ENCODE measurements around the gene POMGNT1. TPM values are rescaled to one million over a fixed set of nuclear protein-coding genes. Genes with fewer than 3 reads are reported as not detected.
A peak's percentile ranks its signal among the peaks of the same experiment; 100 is the strongest.

POMGNT1 gene
- total and polyA plus RNA-seq, 4 donors: 34.6 to 70.2 (median 44.7) TPM

GRCh38 chr1:46190539-46190938 is 7.7 kb downstream of the POMGNT1 start:
- Histone ChIP-seq H3K9me3 (ENCODE audit: control insufficient read depth in 4 of 4, insufficient read depth in 3 of 4, low read length in 3 of 4) (no peaks in the 10 kb centered on the region), H3K27me3 (ENCODE audit: control insufficient read depth in 3 of 3, insufficient read depth in 3 of 3, low read length in 2 of 3) (no peaks in the 10 kb centered on the region), H3K9ac (ENCODE audit: insufficient read depth in 1 of 2, low read length in 2 of 2) (no peak overlapping the region), H3K4me1 (ENCODE audit: control insufficient read depth in 5 of 5, insufficient read depth in 5 of 5, low read length in 5 of 5) (peaks cover 0 to 9% (median 0%) of the 10 kb centered on the region in 5 donors), H3K27ac (ENCODE audit: low read depth in 1 of 2, low read length in 1 of 2) (peak overlapping the region in 1 of 2 donors; percentile 9), H3K4me3 (no peak overlapping the region), H3K36me3 (ENCODE audit: control insufficient read depth in 4 of 4, insufficient read depth in 4 of 4, low read length in 4 of 4) (peaks cover 4 to 45% (median 16%) of the 10 kb centered on the region in 4 donors)
- DNase-seq (no peak), ATAC-seq (ENCODE audit: insufficient read depth, low FRiP score) (no peak)
- no peak for TF ChIP-seq CTCF (IDR thresholded peaks at IDR 0.05; ENCODE audit: control extremely low read depth, extremely low read depth)
- WGBS, 2 donors: 68 to 79% methylated on average over 3 of the region's 3 CpGs

DNA sequence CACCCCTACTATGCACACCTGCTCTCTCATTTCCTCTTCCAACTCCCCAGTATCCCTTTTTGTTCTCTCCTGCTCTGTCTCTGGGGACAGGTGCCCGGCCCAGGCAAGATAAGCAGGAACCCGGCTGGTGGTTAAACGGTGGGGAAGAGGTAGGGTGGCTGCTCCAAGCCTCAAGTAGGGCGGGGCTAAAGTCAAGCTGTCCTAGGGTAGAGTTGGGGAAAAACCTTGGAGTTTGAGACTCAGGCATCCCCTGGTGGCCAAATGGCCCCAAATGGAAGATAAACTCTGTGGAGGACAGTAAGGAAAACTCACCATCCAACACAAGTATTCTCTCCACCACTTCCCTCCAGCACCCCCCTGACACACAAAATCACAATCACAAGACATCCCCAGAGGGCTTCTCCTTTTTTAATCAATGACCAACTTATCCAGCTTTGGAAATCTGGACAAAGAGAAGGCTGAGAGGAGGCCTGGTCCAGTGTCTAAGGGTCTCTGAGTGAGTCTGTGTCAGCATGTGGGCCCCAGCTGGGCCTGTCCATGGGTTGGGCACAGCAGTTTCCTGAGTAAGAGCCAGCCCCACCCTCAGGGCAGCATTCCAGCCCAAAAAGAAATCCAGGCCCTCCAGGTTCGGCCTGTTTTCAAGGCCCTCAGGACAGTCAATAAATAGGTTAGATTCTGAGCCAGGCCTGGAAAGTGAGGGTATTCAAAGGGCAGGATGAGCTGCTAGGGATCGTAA is 9.8 kb downstream of the POMGNT1 start:
- Histone ChIP-seq H3K4me3 (no peak overlapping the region), H3K27ac (ENCODE audit: low read depth in 1 of 2, low read length in 1 of 2) (peak overlapping the region in 1 of 2 donors; percentile 2), H3K9me3 (ENCODE audit: control insufficient read depth in 4 of 4, insufficient read depth in 3 of 4, low read length in 3 of 4) (no peaks in the 10 kb centered on the region), H3K9ac (ENCODE audit: insufficient read depth in 1 of 2, low read length in 2 of 2) (no peak overlapping the region), H3K27me3 (ENCODE audit: control insufficient read depth in 3 of 3, insufficient read depth in 3 of 3, low read length in 2 of 3) (no peaks in the 10 kb centered on the region), H3K4me1 (ENCODE audit: control insufficient read depth in 5 of 5, insufficient read depth in 5 of 5, low read length in 5 of 5) (peaks cover 0 to 18% (median 0%) of the 10 kb centered on the region in 5 donors), H3K36me3 (ENCODE audit: control insufficient read depth in 4 of 4, insufficient read depth in 4 of 4, low read length in 4 of 4) (peaks cover 4 to 34% (median 11%) of the 10 kb centered on the region in 4 donors)
- TF ChIP-seq CTCF (IDR thresholded peaks at IDR 0.05; ENCODE audit: control extremely low read depth, extremely low read depth): no peak
- ATAC-seq (ENCODE audit: insufficient read depth, low FRiP score) (no peak), DNase-seq (no peak)
- 67 to 75% methylated on average over 6 of the region's 6 CpGs for WGBS, 2 donors

DNA sequence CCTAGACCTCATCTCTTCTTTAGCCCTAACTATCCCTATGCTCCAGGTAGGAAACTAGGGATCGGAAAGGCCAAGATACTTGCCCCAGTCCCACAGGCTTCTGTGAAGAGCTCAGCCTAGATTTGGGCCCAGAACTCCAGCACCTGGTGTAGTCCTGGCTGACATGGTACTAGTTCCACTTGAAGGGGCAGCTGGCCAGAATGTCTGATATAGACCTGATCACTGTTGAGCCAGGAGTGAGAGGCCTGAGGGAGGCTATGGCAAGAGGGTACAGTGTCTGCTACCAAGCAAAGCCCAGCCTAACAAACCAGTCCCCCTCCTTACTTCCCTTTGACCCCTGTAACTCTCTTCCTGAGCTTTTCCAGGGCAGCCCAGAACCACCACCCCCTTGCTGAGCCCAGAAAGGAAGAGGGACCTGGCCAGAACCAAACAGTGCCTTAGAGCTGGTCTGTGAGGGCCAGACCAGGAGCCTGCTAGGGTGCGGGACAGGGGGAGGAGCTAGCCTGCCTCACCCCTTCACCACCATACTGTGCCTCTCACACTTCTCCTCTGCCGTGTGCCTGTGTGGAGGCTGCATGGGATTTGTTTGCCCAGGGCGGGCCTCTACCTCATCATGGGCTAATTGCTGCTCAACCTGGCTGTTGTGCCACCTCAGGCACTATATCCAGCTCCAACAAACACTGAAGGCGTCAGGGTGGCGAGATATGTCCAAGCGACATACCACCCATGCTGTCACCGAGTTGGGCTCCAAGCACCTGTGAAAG is 10.9 kb downstream of the POMGNT1 start:
- TF ChIP-seq CTCF (IDR thresholded peaks at IDR 0.05; ENCODE audit: control extremely low read depth, extremely low read depth): no peak
- Histone ChIP-seq H3K27me3 (ENCODE audit: control insufficient read depth in 3 of 3, insufficient read depth in 3 of 3, low read length in 2 of 3) (no peaks in the 10 kb centered on the region), H3K27ac (ENCODE audit: low read depth in 1 of 2, low read length in 1 of 2) (peak overlapping the region in 1 of 2 donors; percentile 54), H3K4me1 (ENCODE audit: control insufficient read depth in 5 of 5, insufficient read depth in 5 of 5, low read length in 5 of 5) (peaks cover 0 to 23% (median 4%) of the 10 kb centered on the region in 5 donors), H3K4me3 (no peak overlapping the region), H3K36me3 (ENCODE audit: control insufficient read depth in 4 of 4, insufficient read depth in 4 of 4, low read length in 4 of 4) (peaks cover 0 to 25% (median 8%) of the 10 kb centered on the region in 4 donors), H3K9ac (ENCODE audit: insufficient read depth in 1 of 2, low read length in 2 of 2) (no peak overlapping the region), H3K9me3 (ENCODE audit: control insufficient read depth in 4 of 4, insufficient read depth in 3 of 4, low read length in 3 of 4) (no peaks in the 10 kb centered on the region)
- DNase-seq (no peak), ATAC-seq (ENCODE audit: insufficient read depth, low FRiP score) (no peak)
- 71 to 89% methylated on average over 8 of the region's 8 CpGs for WGBS, 2 donors

Measured in lung (tissue), 12 donors.